K562 (cell line): Measurements from ENCODE around the gene TECRL. TPM values are rescaled to one million over a fixed set of nuclear protein-coding genes. Genes with fewer than 3 reads are reported as not detected.

Experiments
- ATAC-seq: fragments of 200-7000 bp; cut with Tn5 transposase; 3 replicates; pipeline ENCODE4 v1.9.1; 2020; ENCODE audit warnings: moderate library complexity
- BruUV-seq: library from RNA; stranded (reverse); fragments of 400-500 nt; replicated peaks from 2 replicates; lab custom pipeline; 2021; lab: Mats Ljungman, UMichigan
- CTCF ChIA-PET: fragments of 300-600 bp; formaldehyde crosslinking; extraction: SDS; loops from one replicate; lab custom pipeline; 2021; ENCODE audit warnings: low intra/inter-chr PET ratio; lab: Yijun Ruan, JAX
- POLR2A ChIA-PET: fragments of 300-600, 350-650 bp; sonication (Branson Sonifier 250); formaldehyde crosslinking; extraction: SDS; loops from one replicate; lab custom pipeline; 2021; ENCODE audit warnings: antibody characterized with exemption, inconsistent platforms; lab: Yijun Ruan, JAX
- DNase-seq, 4 experiments: peaks; one replicate each; pipeline versions ENCODE4 v3.0.0 to v3.0.0-alpha.2; 2011 to 2018; ENCODE audit warnings: low spot score in 3 of 4, mixed read lengths in 3 of 4; ENCODE audit errors: extremely low read depth in 1 of 4
- FAIRE-seq: peaks from 2 replicates; lab custom pipeline; 2011; peaks lifted over from hg19 to GRCh38; lab: Jason Lieb, UNC
- H2AFZ ChIP-seq: 2 replicates; pipeline ENCODE4 v1.6.0; 2011; ENCODE audit warnings: low read depth, low read length, control low read depth, inconsistent platforms
- H3K27ac ChIP-seq: fragments of 200-600 bp; 3 replicates; pipeline ENCODE4 v1.8.0; 2011; ENCODE audit warnings: low read depth, mild to moderate bottlenecking, control low read depth, inconsistent platforms, low read length, moderate library complexity, mixed read lengths; ENCODE audit errors: extremely low read depth
- H3K27me3 ChIP-seq, 2 experiments: fragments of 300-600 bp in 1 of 2; 2 replicates in 1 of 2; 3 replicates in 1 of 2; pipeline versions ENCODE4 v1.6.0 to v1.8.0; 2011; ENCODE audit warnings: inconsistent platforms in 2 of 2, low read length in 2 of 2, mild to moderate bottlenecking in 1 of 2, mixed read lengths in 1 of 2, moderate library complexity in 1 of 2; ENCODE audit not compliant: control insufficient read depth in 2 of 2, insufficient read depth in 2 of 2
- H3K36me3 ChIP-seq: fragments of 300-600 bp; 3 replicates; pipeline ENCODE4 v1.8.0; 2011; ENCODE audit warnings: mild to moderate bottlenecking, low read length, inconsistent platforms; ENCODE audit not compliant: control insufficient read depth, insufficient read depth
- H3K4me1 ChIP-seq, 2 experiments: fragments of 200-600 bp in 1 of 2; replicated peaks in 1 of 2; 2 replicates in 1 of 2; 3 replicates in 1 of 2; pipeline versions ENCODE4 v1.5.1 to v1.8.0; 2011; ENCODE audit warnings: inconsistent platforms in 2 of 2, low read length in 2 of 2, mild to moderate bottlenecking in 1 of 2, mixed read lengths in 1 of 2, moderate library complexity in 1 of 2; ENCODE audit not compliant: control insufficient read depth in 2 of 2, insufficient read depth in 2 of 2
- H3K4me2 ChIP-seq: 2 replicates; pipeline ENCODE4 v1.6.1; 2011; ENCODE audit warnings: low read length, control low read depth, inconsistent platforms, mixed read lengths; ENCODE audit not compliant: insufficient read depth
- H3K4me3 ChIP-seq: fragments of 200-600 bp; sonication (generic), shearing (Covaris generic); 2 replicates; pipeline ENCODE4 v1.5.1; 2016; ENCODE audit warnings: control low read depth, inconsistent platforms
- H3K79me2 ChIP-seq: fragments of 200-600 bp; 3 replicates; pipeline ENCODE4 v1.8.0; 2011; ENCODE audit warnings: low read length, inconsistent platforms; ENCODE audit not compliant: control insufficient read depth, insufficient read depth
- H3K9ac ChIP-seq, 2 experiments: 2 replicates each; pipeline versions ENCODE4 v1.6.0 to v1.6.1; 2011; ENCODE audit warnings: low read depth in 2 of 2, low read length in 2 of 2, control low read depth in 1 of 2, inconsistent platforms in 1 of 2, mild to moderate bottlenecking in 1 of 2, mixed read lengths in 1 of 2; ENCODE audit not compliant: insufficient read depth in 1 of 2
- H3K9me1 ChIP-seq: one replicate; pipeline ENCODE4 v1.6.0; 2011; ENCODE audit warnings: inconsistent platforms, mild to moderate bottlenecking, low read length, moderate library complexity; ENCODE audit not compliant: control insufficient read depth, insufficient read depth
- H3K9me3 ChIP-seq: replicated peaks from 2 replicates; pipeline ENCODE4 v1.5.1; 2011; ENCODE audit warnings: low read depth, low read length, inconsistent platforms; ENCODE audit not compliant: control insufficient read depth, insufficient read depth
- H4K20me1 ChIP-seq: replicated peaks from 2 replicates; pipeline ENCODE4 v1.6.1; 2011; ENCODE audit warnings: low read length, inconsistent platforms, mixed read lengths; ENCODE audit not compliant: control insufficient read depth, insufficient read depth
- GABPB2 ChIP-seq: fragments of 250-450 bp; sonication (Bioruptor Pico); conservative IDR thresholded peaks from 2 replicates; pipeline ENCODE4 v1.5.1; 2021; ENCODE audit warnings: mild to moderate bottlenecking
- HNRNPK ChIP-seq: fragments of 200-400 bp; formaldehyde crosslinking; IDR thresholded peaks from one replicate; pipeline ENCODE4 v1.6.1; 2018; ENCODE audit warnings: mild to moderate bottlenecking, low read depth, low read length; ENCODE audit not compliant: poor library complexity, severe bottlenecking
- MNT ChIP-seq, 2 experiments: fragments of 450-650 bp; conservative IDR thresholded peaks; 2 replicates each; pipeline ENCODE4 v1.6.1; 2017; ENCODE audit warnings: mild to moderate bottlenecking in 2 of 2, moderate library complexity in 2 of 2
- RBM17 ChIP-seq: fragments of 200-400 bp; formaldehyde crosslinking; IDR thresholded peaks from 2 replicates; pipeline ENCODE4 v1.6.1; 2017; ENCODE audit warnings: low read depth, mild to moderate bottlenecking, low read length, borderline replicate concordance
- SOX6 ChIP-seq: fragments of 450-650 bp; IDR thresholded peaks from 2 replicates; pipeline ENCODE4 v1.6.1; 2014; ENCODE audit warnings: mild to moderate bottlenecking
- TOE1 ChIP-seq, 2 experiments: fragments of 450-650 bp in 1 of 2; sonication (generic) in 1 of 2; formaldehyde crosslinking in 1 of 2; IDR thresholded peaks; 2 replicates each; pipeline versions ENCODE4 v1.7.1 to v1.8.0; 2016 to 2022; ENCODE audit warnings: borderline replicate concordance in 2 of 2, mild to moderate bottlenecking in 2 of 2, antibody characterized with exemption in 1 of 2, inconsistent platforms in 1 of 2, low read depth in 1 of 2, missing genetic modification reagents in 1 of 2, moderate library complexity in 1 of 2
- ZFP36 ChIP-seq: fragments of 150-350 bp; IDR thresholded peaks from 2 replicates; pipeline ENCODE4 v1.6.1; 2018; ENCODE audit warnings: low read length, low read depth; ENCODE audit not compliant: partially characterized antibody
- ZNF23 ChIP-seq: fragments of 250-450 bp; sonication (Bioruptor Pico); IDR thresholded peaks from 2 replicates; pipeline ENCODE4 v1.4.0; 2020; ENCODE audit warnings: mild to moderate bottlenecking
- WGBS: fragments of 100-300 bp; shearing (Covaris generic); methylation state at CpG from one replicate; pipeline ENCODE4 v1.1.6; 2016; ENCODE audit warnings: low coverage, mixed read lengths; ENCODE audit not compliant: insufficient coverage; ENCODE audit errors: missing lambda C conversion rate; 5-methylcytosine and 5-hydroxymethylcytosine counted together
- in situ Hi-C: fragments of 300-500 bp; cut with MboI; formaldehyde crosslinking; loops from 4 replicates; pipeline ENCODE4 v1.15.0; 2018; ENCODE audit warnings: inconsistent platforms, mixed read lengths
- intact Hi-C: fragments of 100-400 bp; cut with micrococcal nuclease; formaldehyde crosslinking; loops from 2 replicates; pipeline ENCODE4 v1.14.2; 2022
- polyA plus RNA-seq, 8 experiments: library from polyadenylated mRNA; depleted of rRNA in 4 of 8; stranded (reverse) in 5 of 8; unstranded in 3 of 8; fragments of >200 nt; fragmentation: Nextera tagmentation in 2 of 8; fragmentation: Illumina TruSeq in 1 of 8; extraction: Ambion mirVana in 2 of 8; extraction: Trizol in 1 of 8; gene quantifications; 2 replicates each; pipeline versions ENCODE4 v1.2.1 to v1.2.3, GENCODE V29; 2011 to 2014; ENCODE audit warnings: inconsistent platforms in 1 of 8, missing spikeins in 1 of 8
- total RNA-seq, 7 experiments: library from RNA; depleted of rRNA in 6 of 7; stranded (reverse); fragments of >200 nt in 6 of 7; fragmentation: Illumina TruSeq in 2 of 7; extraction: Trizol in 2 of 7; gene quantifications; 2 replicates each; pipeline versions ENCODE4 v1.2.1 to v1.2.3, GENCODE V29; 2011 to 2021; ENCODE audit warnings: low replicate concordance in 1 of 7

Gene TECRL
- total and polyA plus RNA-seq, 9 of the 15 experiments (the other 6 are each of a cell fraction or from before 2014, with no cell fraction given) = not detected

GRCh38 chr4:64305565-64306254 is 103.5 kb downstream of the TECRL start:
- no peaks in the 10 kb centered on the region for H3K79me2 ChIP-seq
- H2AFZ ChIP-seq = no peak overlapping the region
- in situ Hi-C loops (no loop called here), intact Hi-C loops (no loop called here)
- H3K4me2 ChIP-seq = no peak overlapping the region
- ChIA-PET POLR2A (no interaction called here), CTCF (no interaction called here)
- H3K27ac ChIP-seq = no peak overlapping the region
- BruUV-seq = no TSS peak
- no peaks in the 10 kb centered on the region for H4K20me1 ChIP-seq
- H3K36me3 ChIP-seq = no peaks in the 10 kb centered on the region
- WGBS = 8% methylated on average over 1 of the region's 1 CpG
- 0 out of 2 replicates have a peak, but pooled peaks cover 3% of the 10 kb centered on the region for H3K9me3 ChIP-seq
- no peaks in the 10 kb centered on the region for H3K4me1 ChIP-seq
- no peak for TF ChIP-seq GABPB2 (CRISPR knock-in tag)
- TF ChIP-seq ZFP36 = peak; percentile 66
- H3K27me3 ChIP-seq = no peaks in the 10 kb centered on the region
- H3K9me1 ChIP-seq = no peaks in the 10 kb centered on the region
- H3K4me3 ChIP-seq = no peak overlapping the region
- ATAC-seq (no peak), DNase-seq (no peak), FAIRE-seq (no peak)
- H3K9ac ChIP-seq = no peak overlapping the region

- no TSS peak for BruUV-seq
- Histone ChIP-seq H3K9ac (no peak overlapping the region), H3K9me1 (no peaks in the 10 kb centered on the region), H4K20me1 (no peaks in the 10 kb centered on the region), H3K36me3 (no peaks in the 10 kb centered on the region), H3K27me3 (no peaks in the 10 kb centered on the region), H3K4me2 (no peak overlapping the region), H3K79me2 (no peaks in the 10 kb centered on the region), H3K4me1 (no peaks in the 10 kb centered on the region), H3K4me3 (no peak overlapping the region), H3K27ac (no peak overlapping the region), H2AFZ (no peak overlapping the region), H3K9me3 (no peaks in the 10 kb centered on the region)
- intact Hi-C loops = no loop called here
- ATAC-seq = no peak
- 0% methylated on average over 14 of the region's 14 CpGs for WGBS
- TF ChIP-seq MNT (conservative IDR thresholded peaks at IDR 0.05) (no peak), RBM17 (no peak), TOE1 (IDR thresholded peaks at IDR 0.05; ENCODE audit: borderline replicate concordance) (no peak), TOE1 (CRISPR knock-in tag; IDR thresholded peaks at IDR 0.05; ENCODE audit: borderline replicate concordance, low read depth) (no peak), ZNF23 (no peak), SOX6 (no peak), HNRNPK (no peak)
- in situ Hi-C loops = no loop called here
- POLR2A ChIA-PET = no interaction called here
- no peak for FAIRE-seq
- CTCF ChIA-PET = no interaction called here
- no peak for DNase-seq
These were observed 136.8 kb downstream of the TECRL start for GRCh38 chr4:64272432-64272831.
